Measurements from ENCODE around the gene VAT1L.

DNA sequence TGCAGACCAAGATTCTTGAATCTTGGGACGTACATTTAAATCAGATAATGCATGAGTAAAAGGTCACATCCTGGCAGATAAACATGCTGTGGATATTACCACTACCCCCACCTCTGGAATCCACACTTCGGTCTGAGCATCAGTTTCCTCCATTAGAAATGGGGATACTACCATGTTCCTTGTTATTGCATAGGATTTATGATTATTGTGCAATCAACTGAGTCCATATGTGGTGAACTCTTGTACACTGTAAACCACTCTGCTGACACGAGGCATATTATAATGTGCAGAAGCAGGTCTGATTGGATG, 108.7 kb downstream of the VAT1L start:
- TF ChIP-seq EP300 (IDR thresholded peaks at IDR 0.05; ENCODE audit: borderline replicate concordance) = no peak
- TF ChIP-seq CREB1 (IDR thresholded peaks at IDR 0.05; ENCODE audit: low read depth) = no peak
- TF ChIP-seq RAD21 (IDR thresholded peaks at IDR 0.05; ENCODE audit: low read depth) = no peak
- TF ChIP-seq TAF1 (IDR thresholded peaks at IDR 0.05; ENCODE audit: low read depth) = no peak
- TF ChIP-seq, protein P1, sequence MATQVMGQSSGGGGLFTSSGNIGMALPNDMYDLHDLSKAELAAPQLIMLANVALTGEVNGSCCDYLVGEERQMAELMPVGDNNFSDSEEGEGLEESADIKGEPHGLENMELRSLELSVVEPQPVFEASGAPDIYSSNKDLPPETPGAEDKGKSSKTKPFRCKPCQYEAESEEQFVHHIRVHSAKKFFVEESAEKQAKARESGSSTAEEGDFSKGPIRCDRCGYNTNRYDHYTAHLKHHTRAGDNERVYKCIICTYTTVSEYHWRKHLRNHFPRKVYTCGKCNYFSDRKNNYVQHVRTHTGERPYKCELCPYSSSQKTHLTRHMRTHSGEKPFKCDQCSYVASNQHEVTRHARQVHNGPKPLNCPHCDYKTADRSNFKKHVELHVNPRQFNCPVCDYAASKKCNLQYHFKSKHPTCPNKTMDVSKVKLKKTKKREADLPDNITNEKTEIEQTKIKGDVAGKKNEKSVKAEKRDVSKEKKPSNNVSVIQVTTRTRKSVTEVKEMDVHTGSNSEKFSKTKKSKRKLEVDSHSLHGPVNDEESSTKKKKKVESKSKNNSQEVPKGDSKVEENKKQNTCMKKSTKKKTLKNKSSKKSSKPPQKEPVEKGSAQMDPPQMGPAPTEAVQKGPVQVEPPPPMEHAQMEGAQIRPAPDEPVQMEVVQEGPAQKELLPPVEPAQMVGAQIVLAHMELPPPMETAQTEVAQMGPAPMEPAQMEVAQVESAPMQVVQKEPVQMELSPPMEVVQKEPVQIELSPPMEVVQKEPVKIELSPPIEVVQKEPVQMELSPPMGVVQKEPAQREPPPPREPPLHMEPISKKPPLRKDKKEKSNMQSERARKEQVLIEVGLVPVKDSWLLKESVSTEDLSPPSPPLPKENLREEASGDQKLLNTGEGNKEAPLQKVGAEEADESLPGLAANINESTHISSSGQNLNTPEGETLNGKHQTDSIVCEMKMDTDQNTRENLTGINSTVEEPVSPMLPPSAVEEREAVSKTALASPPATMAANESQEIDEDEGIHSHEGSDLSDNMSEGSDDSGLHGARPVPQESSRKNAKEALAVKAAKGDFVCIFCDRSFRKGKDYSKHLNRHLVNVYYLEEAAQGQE (IDR thresholded peaks at IDR 0.05; ENCODE audit: low read depth) = no peak
- no peak for TF ChIP-seq EGR1 (IDR thresholded peaks at IDR 0.05)
- TF ChIP-seq, protein P2, sequence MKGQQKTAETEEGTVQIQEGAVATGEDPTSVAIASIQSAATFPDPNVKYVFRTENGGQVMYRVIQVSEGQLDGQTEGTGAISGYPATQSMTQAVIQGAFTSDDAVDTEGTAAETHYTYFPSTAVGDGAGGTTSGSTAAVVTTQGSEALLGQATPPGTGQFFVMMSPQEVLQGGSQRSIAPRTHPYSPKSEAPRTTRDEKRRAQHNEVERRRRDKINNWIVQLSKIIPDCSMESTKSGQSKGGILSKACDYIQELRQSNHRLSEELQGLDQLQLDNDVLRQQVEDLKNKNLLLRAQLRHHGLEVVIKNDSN (IDR thresholded peaks at IDR 0.05) = no peak
- no peak for TF ChIP-seq FOXM1 (IDR thresholded peaks at IDR 0.05; ENCODE audit: borderline replicate concordance, low read depth)
- TF ChIP-seq, protein P3, sequence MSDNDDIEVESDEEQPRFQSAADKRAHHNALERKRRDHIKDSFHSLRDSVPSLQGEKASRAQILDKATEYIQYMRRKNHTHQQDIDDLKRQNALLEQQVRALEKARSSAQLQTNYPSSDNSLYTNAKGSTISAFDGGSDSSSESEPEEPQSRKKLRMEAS (IDR thresholded peaks at IDR 0.05) = no peak
- no peak for TF ChIP-seq ZBTB7A (IDR thresholded peaks at IDR 0.05; ENCODE audit: low read depth)
- no peak for TF ChIP-seq CEBPB (IDR thresholded peaks at IDR 0.05)
- no peak for TF ChIP-seq YY1 (IDR thresholded peaks at IDR 0.05; ENCODE audit: low read depth)
- no peak for TF ChIP-seq NFIC (IDR thresholded peaks at IDR 0.05)
